PC-3 (cell line): Measurements from ENCODE around the gene NBAS. TPM values are rescaled to one million over a fixed set of nuclear protein-coding genes. Genes with fewer than 3 reads are reported as not detected.

Experiments
- ATAC-seq: fragments of 200-7000 bp; cut with Tn5 transposase; 2 replicates; pipeline ENCODE4 v1.9.1; 2020; ENCODE audit warnings: mild to moderate bottlenecking, moderate library complexity
- BruUV-seq: library from RNA; stranded (reverse); fragments of 400-500 nt; replicated peaks from 2 replicates; lab custom pipeline; 2021; lab: Mats Ljungman, UMichigan
- CTCF ChIA-PET: fragments of 300-600 bp; sonication (Branson Sonifier 250); formaldehyde crosslinking; loops from one replicate; lab custom pipeline; 2022; ENCODE audit warnings: antibody characterized with exemption; lab: Charles Lee
- POLR2A ChIA-PET: fragments of 300-600 bp; sonication (Branson Sonifier 250); formaldehyde crosslinking; loops from one replicate; lab custom pipeline; 2022; ENCODE audit warnings: antibody characterized with exemption; ENCODE audit not compliant: unreplicated experiment; lab: Charles Lee
- DNase-seq: peaks from one replicate; pipeline ENCODE4 v3.0.0-alpha.2; 2015
- H2AFZ ChIP-seq: fragments of 300-600 bp; sonication (generic); 2 replicates; pipeline ENCODE4 v1.6.0; 2016; ENCODE audit warnings: antibody characterized with exemption, low read length
- H3F3A ChIP-seq: fragments of 300-600 bp; sonication (generic); one replicate; pipeline ENCODE4 v1.6.0; 2017; ENCODE audit warnings: antibody characterized with exemption, low read length, control low read depth, mild to moderate bottlenecking; ENCODE audit not compliant: unreplicated experiment
- H3K27ac ChIP-seq: fragments of 300-600 bp; sonication (generic); 2 replicates; pipeline ENCODE4 v1.5.1; 2016; ENCODE audit warnings: mild to moderate bottlenecking, low read length
- H3K27me3 ChIP-seq: fragments of 300-600 bp; sonication (generic); 2 replicates; pipeline ENCODE4 v1.6.1; 2016; ENCODE audit warnings: low read length, mixed read lengths
- H3K36me3 ChIP-seq: fragments of 300-600 bp; sonication (generic); 2 replicates; pipeline ENCODE4 v1.6.1; 2016; ENCODE audit warnings: low read depth, mixed run types, low read length, mixed read lengths
- H3K4me1 ChIP-seq: fragments of 300-600 bp; sonication (generic); 2 replicates; pipeline ENCODE4 v1.5.1; 2016; ENCODE audit warnings: low read length; ENCODE audit not compliant: insufficient read depth
- H3K4me2 ChIP-seq: fragments of 300-600 bp; sonication (generic); 2 replicates; pipeline ENCODE4 v1.6.0; 2016; ENCODE audit warnings: low read length
- H3K4me3 ChIP-seq: fragments of 300-600 bp; sonication (generic); 2 replicates; pipeline ENCODE4 v1.5.1; 2016; ENCODE audit warnings: mild to moderate bottlenecking, low read length, mixed read lengths
- H3K79me2 ChIP-seq: fragments of 300-600 bp; sonication (generic); 2 replicates; pipeline ENCODE4 v1.6.1; 2017; ENCODE audit warnings: low read length, mixed read lengths
- H3K9ac ChIP-seq: fragments of 300-600 bp; sonication (generic); 2 replicates; pipeline ENCODE4 v1.6.0; 2016; ENCODE audit warnings: mild to moderate bottlenecking, low read length
- H3K9me2 ChIP-seq: fragments of 300-600 bp; sonication (generic); replicated peaks from 2 replicates; pipeline ENCODE4 v1.6.1; 2016; ENCODE audit warnings: mixed run types, low read length, mixed read lengths
- H3K9me3 ChIP-seq: fragments of 300-600 bp; sonication (generic); 2 replicates; pipeline ENCODE4 v1.6.1; 2016; ENCODE audit warnings: low read length, mixed read lengths
- H4K20me1 ChIP-seq: fragments of 300-600 bp; sonication (generic); 2 replicates; pipeline ENCODE4 v1.6.1; 2016; ENCODE audit warnings: low read length, mixed read lengths
- CTCF ChIP-seq: fragments of 300-600 bp; sonication (generic); conservative IDR thresholded peaks from 2 replicates; pipeline ENCODE4 v1.5.1; 2017; ENCODE audit warnings: antibody characterized with exemption, low read depth, mild to moderate bottlenecking, low read length
- EZH2 ChIP-seq: fragments of 300-600 bp; sonication (generic); IDR thresholded peaks from one replicate; pipeline ENCODE4 v1.6.1; 2017; ENCODE audit warnings: antibody characterized with exemption, mild to moderate bottlenecking, low read length; ENCODE audit not compliant: unreplicated experiment
- EZH2phosphoT487 ChIP-seq: fragments of 300-600 bp; sonication (generic); IDR thresholded peaks from 2 replicates; pipeline ENCODE4 v1.6.1; 2018; ENCODE audit warnings: mild to moderate bottlenecking, antibody characterized with exemption, low read length, borderline replicate concordance
- intact Hi-C: fragments of 100-400 bp; cut with micrococcal nuclease; formaldehyde crosslinking; loops from 2 replicates; pipeline ENCODE4 v1.9.0; 2023
- total RNA-seq: library from RNA; depleted of rRNA; stranded (reverse); fragments of >200 nt; gene quantifications from 2 replicates; pipeline ENCODE4 v1.2.3, GENCODE V29; 2014; rRNA removed

The NBAS gene
- total RNA-seq, 1 experiment from 2014 or later = 37.2 TPM

- POLR2A ChIA-PET = no interaction called here
- BruUV-seq = no TSS peak
These were observed 443.6 kb downstream of the NBAS start for GRCh38 chr2:15117409-15118050.

More at GRCh38 chr2:15117409-15118050, 443.6 kb downstream of the NBAS start:
- Histone ChIP-seq H3K4me2 (no peak overlapping the region), H3K9ac (no peak overlapping the region), H3K9me2 (no peaks in the 10 kb centered on the region), H3K9me3 (peaks cover 5% of the 10 kb centered on the region; the same call in 1 of the 2 replicates), H3K4me1 (no peaks in the 10 kb centered on the region), H3F3A (no peaks in the 10 kb centered on the region), H3K79me2 (no peaks in the 10 kb centered on the region), H3K27ac (no peak overlapping the region), H4K20me1 (no peaks in the 10 kb centered on the region), H3K27me3 (no peaks in the 10 kb centered on the region), H2AFZ (no peak overlapping the region), H3K36me3 (no peaks in the 10 kb centered on the region), H3K4me3 (no peak overlapping the region)
- intact Hi-C loops = no loop called here
- TF ChIP-seq EZH2phosphoT487 (no peak), CTCF (no peak), EZH2 (no peak)
- DNase-seq = no peak
- CTCF ChIA-PET = no interaction called here
- ATAC-seq = no peak

Other genes with a start within 250 kb of the NBAS start
- 57.4 and 62.6 TPM in 2 replicates for gene DDX1, start 30.5 kb upstream of the NBAS start, total RNA-seq